Fibroblast of lung (primary cell): ENCODE data around the gene COX7B.

Experiments
- EZH2 ChIP-seq: IDR thresholded peaks from 2 replicates; pipeline ENCODE4 v1.5.1; 2012; ENCODE audit warnings: low read length, control low read depth, mild to moderate bottlenecking; ENCODE audit errors: missing control alignments
- TF ChIP-seq, protein P1 (sequence below), 2 donors: IDR thresholded peaks in 1 of 2; conservative IDR thresholded peaks in 1 of 2; 1 replicate in 1 of 2; 2 replicates in 1 of 2; pipeline ENCODE4 v1.5.1; 2011 to 2012; ENCODE audit warnings: low read length in 2 of 2, control low read depth in 1 of 2, inconsistent platforms in 1 of 2, low read depth in 1 of 2, mild to moderate bottlenecking in 1 of 2

DNA sequence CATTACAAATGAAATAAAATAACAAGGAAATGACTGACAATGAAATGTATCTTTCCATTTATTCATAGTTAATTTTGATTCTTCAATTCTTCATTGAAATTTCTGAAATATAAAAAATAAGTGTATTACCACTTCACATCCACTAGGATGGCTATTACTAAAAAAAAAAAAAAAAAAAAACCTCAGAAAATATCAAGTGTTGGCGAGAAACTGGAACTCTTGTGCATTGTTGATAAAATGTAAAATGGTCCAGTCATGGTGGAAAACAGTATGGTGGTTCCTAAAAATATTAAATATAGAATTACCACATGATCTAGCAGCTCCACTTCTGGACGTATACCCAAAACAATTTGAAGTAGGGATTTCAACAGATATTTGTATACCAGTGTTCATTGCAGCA lies 47.3 kb downstream of the COX7B start:
- TF ChIP-seq EZH2: no peak
- TF ChIP-seq, protein P1, sequence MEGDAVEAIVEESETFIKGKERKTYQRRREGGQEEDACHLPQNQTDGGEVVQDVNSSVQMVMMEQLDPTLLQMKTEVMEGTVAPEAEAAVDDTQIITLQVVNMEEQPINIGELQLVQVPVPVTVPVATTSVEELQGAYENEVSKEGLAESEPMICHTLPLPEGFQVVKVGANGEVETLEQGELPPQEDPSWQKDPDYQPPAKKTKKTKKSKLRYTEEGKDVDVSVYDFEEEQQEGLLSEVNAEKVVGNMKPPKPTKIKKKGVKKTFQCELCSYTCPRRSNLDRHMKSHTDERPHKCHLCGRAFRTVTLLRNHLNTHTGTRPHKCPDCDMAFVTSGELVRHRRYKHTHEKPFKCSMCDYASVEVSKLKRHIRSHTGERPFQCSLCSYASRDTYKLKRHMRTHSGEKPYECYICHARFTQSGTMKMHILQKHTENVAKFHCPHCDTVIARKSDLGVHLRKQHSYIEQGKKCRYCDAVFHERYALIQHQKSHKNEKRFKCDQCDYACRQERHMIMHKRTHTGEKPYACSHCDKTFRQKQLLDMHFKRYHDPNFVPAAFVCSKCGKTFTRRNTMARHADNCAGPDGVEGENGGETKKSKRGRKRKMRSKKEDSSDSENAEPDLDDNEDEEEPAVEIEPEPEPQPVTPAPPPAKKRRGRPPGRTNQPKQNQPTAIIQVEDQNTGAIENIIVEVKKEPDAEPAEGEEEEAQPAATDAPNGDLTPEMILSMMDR (conservative IDR thresholded peaks at IDR 0.05 in 1 of 2, IDR thresholded peaks at IDR 0.05 in 1 of 2; ENCODE audit: low read depth in 1 of 2, low read length in 2 of 2): no peak
